GM13977 (cell line): Measurements from ENCODE around the gene HOXA2.

Experiments used
- DNase-seq: peaks from one replicate; pipeline ENCODE4 v3.0.0; 2012; ENCODE audit warnings: low spot score
- in situ Hi-C: fragments of 300-500 bp; cut with MboI; formaldehyde crosslinking; loops from one replicate; pipeline ENCODE4 v1.12.0; 2022; ENCODE audit warnings: low sequenced_read_pairs, low pct_unique_long_range_greater_than_20kb, mixed read lengths, inconsistent platforms; ENCODE audit not compliant: unreplicated experiment
- TF ChIP-seq, protein P1 (sequence below): IDR thresholded peaks from 2 replicates; pipeline ENCODE4 v1.5.1; 2012; ENCODE audit warnings: mild to moderate bottlenecking, control low read depth; ENCODE audit not compliant: insufficient read depth; ENCODE audit errors: extremely low read depth, missing control alignments

HOXA2 gene

DNA sequence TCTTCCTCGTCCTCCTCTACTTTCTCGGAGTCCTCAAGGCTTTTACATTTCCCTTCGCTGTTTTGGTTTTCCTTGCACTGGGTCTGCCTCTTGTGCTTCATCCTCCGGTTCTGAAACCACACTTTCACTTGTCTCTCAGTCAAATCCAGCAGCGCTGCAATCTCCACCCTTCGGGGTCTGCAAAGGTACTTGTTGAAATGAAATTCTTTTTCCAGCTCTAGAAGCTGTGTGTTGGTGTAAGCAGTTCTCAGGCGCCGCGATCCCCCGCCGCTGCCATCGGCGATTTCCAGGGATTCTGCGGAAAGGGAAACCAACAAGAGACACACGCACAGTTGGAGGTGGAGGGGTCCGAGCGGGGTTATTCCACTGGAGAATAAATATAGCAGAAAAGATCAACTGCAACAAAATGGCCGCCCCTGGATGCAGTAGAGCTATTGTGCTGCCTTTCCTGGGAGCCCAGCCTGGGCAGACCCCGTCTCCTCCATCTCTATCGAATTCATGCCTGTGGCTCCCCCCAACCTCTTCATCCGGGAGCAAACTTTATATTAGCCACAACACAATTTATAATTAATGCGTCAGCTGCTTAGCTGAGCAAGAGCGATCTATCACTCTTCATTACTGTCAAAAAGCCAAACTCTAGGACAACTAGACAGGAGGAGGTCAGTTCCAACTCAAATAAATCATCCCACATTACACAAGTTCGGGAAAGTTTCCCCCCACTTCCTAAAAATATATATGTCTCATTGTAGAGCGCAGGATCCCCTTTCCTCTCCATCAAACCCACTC is 1.1 kb downstream of the HOXA2 start:
- in situ Hi-C loops = no loop called here
- no peak for DNase-seq
- TF ChIP-seq, protein P1, sequence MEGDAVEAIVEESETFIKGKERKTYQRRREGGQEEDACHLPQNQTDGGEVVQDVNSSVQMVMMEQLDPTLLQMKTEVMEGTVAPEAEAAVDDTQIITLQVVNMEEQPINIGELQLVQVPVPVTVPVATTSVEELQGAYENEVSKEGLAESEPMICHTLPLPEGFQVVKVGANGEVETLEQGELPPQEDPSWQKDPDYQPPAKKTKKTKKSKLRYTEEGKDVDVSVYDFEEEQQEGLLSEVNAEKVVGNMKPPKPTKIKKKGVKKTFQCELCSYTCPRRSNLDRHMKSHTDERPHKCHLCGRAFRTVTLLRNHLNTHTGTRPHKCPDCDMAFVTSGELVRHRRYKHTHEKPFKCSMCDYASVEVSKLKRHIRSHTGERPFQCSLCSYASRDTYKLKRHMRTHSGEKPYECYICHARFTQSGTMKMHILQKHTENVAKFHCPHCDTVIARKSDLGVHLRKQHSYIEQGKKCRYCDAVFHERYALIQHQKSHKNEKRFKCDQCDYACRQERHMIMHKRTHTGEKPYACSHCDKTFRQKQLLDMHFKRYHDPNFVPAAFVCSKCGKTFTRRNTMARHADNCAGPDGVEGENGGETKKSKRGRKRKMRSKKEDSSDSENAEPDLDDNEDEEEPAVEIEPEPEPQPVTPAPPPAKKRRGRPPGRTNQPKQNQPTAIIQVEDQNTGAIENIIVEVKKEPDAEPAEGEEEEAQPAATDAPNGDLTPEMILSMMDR = no peak

DNA sequence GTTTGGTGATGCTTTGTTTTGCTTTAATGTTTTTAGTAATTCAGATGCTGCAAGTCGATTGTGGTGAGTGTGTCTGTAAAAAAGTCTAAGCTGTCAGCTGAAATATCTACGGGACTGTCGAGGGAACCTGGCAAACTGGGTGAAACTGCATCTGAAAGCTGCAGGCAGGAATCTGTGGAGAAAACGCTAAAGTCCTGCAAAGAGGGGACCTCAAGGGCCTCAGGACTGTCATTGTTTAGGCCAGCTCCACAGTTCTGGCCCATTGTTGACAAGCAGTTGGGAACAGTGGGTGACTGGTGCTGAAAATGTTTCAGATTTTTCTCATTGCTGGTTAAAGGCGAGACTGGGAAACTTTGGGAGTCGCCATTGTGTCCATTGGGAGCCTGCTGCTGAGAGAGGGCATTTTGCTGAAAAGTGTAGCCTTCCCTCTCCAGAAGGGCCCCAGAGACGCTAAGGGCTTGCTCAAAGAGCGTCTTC is 1.8 kb downstream of the HOXA2 start:
- TF ChIP-seq, protein P1 = no peak
- DNase-seq = no peak
- in situ Hi-C loops = no loop called here

DNA sequence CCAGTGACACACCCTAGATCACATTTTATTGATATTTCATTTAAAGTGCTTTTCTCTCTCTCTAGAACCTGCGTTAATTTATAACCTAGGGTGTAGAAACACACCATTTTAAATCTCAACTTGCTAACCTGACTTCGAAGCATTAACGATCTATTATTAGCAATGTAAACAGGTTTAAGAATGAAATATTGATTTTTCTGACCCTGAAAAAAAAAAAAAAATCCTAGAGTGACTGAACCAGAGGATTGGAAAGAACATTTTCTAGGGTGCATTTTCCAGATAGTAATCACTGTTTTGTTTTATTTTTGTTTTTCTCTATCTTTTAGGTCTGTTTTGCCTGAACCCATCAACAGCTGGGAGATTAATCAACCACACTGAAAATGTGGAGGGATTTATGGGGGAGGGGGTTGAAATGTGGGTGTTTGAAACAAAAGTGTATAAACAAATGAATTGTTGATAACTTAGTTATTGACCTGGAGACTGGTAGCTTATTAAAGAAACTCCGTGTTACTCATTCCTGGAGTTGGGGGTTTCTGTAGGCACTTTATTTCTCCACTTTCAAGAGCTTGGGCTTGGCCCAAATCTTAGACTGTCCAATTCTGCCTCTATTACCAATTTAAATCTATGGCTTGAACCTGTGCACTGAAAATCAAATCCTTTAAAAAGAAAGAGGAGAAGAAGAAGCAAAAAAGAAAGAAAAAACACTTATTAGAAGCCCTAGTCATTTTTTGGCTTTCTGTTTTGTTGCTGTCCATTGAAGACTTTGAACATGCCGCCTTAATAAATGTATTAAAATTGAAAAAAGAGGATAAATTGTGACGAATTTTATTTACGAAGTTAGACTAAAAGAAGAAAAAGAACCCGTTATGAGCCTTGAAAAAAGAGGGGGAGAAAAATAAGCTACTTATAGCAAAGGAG is 2.8 kb downstream of the HOXA2 start:
- no peak for DNase-seq
- TF ChIP-seq, protein P1 = no peak
- in situ Hi-C loops = no loop called here

DNA sequence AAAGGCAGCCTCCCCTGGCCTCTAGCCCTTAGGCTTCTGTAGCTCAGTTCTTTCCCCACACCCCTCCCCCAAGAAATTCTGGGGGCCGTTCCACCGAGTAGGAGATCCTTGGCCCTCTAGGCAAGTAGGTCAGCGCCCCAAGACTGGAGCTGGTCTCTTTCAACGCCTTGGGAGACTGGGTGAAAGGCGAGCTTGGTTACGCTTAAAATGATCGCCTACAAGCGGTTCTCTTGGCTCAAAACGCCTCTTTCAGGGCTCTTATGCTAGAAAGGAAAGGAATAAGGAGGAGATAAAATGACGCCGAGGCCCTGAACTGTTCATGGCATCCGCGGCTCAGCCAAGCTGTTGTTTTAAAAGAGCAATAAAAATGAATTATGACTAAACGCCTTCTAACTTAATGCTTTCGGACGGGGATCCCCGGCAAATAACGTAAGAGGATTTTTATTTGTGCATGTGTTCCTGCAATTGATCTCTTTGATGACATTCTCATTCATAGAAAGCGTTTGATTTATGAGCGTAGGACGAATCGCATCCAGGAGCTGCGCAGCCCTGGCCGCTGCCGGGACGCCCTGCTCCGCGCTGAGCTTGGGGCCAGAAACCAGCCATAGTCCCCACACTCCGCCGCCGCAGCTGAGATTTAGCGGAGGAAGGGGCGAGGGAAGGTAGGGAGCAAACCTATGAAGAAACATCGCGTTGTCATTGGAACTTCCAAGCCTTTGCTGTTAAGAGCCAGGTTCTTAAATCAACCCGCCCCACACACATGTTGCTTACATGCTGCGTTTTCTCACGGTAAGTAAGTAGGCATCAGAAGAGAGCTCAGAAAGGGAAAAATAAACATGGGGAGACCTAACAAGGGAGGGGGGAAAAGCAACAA is 3.7 kb downstream of the HOXA2 start:
- no peak for DNase-seq
- in situ Hi-C loops = no loop called here
- TF ChIP-seq, protein P1 = no peak

DNA sequence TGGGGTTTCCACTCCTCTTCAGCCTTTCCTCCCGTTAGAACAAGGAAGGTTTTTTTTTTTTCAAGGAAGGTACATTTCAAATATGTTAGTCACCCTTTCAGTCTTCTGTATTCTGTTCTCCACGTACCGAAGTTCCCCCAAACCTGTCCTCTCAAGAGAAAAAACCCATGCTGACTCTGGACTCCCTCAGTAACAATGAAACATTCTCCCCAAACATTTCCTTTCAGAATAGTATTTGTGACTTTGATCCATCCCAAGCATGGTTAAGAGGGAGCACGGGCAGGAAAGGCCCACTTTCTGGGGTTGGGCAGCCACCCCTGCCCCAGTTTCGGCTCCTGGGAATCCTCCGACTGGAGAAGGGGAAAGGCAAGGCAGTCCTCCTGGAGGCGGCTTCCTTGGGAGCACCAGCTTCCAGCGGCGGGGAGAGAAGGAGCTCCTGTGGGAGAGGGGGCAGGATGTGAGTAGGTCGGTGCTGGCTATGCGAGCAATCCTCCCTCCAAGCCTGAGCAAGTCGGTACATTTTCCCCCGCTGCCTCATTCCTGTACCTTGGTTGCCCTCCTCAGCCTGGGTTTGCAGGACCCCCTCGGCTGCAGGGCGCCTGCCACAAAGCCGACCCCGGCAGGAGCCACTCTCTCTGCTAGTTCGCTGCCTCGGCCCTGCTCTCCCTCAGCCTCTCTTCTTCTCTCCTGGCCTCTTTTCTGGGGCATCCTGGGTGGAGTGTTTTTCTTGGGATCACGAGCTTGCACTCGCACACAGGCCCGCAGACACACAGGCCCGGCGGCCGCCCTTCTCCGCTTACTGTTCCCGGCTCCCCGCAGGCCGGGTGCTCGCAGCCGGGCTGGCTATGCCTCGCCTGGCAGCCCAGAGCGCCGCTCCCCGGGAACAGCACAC is 4.6 kb downstream of the HOXA2 start:
- TF ChIP-seq, protein P1 = no peak
- in situ Hi-C loops = no loop called here
- DNase-seq = no peak
